Hematopoietic multipotent progenitor cell (in vitro differentiated cells): ENCODE results near the gene SLK. TPM values are rescaled to one million over a fixed set of nuclear protein-coding genes. Genes with fewer than 3 reads are reported as not detected.

ENCODE experiments used
- DNase-seq, 3 donors: peaks; one replicate each; pipeline ENCODE4 v3.0.0-alpha.2; 2011 to 2015; ENCODE audit warnings: low read depth in 2 of 3, low spot score in 2 of 3
- total RNA-seq: library from RNA; depleted of rRNA; stranded (reverse); fragments of >200 nt; gene quantifications from one replicate; pipeline ENCODE4 v1.2.3, GENCODE V29; 2012

SLK gene
- total RNA-seq, 1 donor, result 11.6 TPM

- no peak for DNase-seq
These were observed 64.7 kb downstream of the SLK start for GRCh38 chr10:104031631-104032030.

GRCh38 chr10:104032144-104032775 is 65.3 kb downstream of the SLK start:
- DNase-seq, result no peak

GRCh38 chr10:104033401-104033930 is 66.5 kb downstream of the SLK start:
- no peak for DNase-seq

- DNase-seq, result no peak
These were observed 67.0 kb downstream of the SLK start for GRCh38 chr10:104033966-104034365.

- no peak for DNase-seq
These were observed 67.7 kb downstream of the SLK start for GRCh38 chr10:104034401-104035193.

GRCh38 chr10:104035194-104036068 is 68.5 kb downstream of the SLK start:
- no peak for DNase-seq

GRCh38 chr10:104036069-104036384 is 69.1 kb downstream of the SLK start:
- no peak for DNase-seq

- no peak for DNase-seq
These were observed 69.7 kb downstream of the SLK start for GRCh38 chr10:104036518-104037260.

- no peak for DNase-seq
These were observed 70.5 kb downstream of the SLK start for GRCh38 chr10:104037261-104037951.

GRCh38 chr10:104038537-104038936 is 71.6 kb downstream of the SLK start:
- DNase-seq, result no peak

- no peak for DNase-seq
These were observed 72.2 kb downstream of the SLK start for GRCh38 chr10:104038958-104039752.

- no peak for DNase-seq
These were observed 73.4 kb downstream of the SLK start for GRCh38 chr10:104040382-104040781.

GRCh38 chr10:104040862-104041789 is 74.2 kb downstream of the SLK start:
- DNase-seq, result no peak

GRCh38 chr10:104041891-104042535 is 75.1 kb downstream of the SLK start:
- no peak for DNase-seq

- DNase-seq, result no peak
These were observed 76.4 kb downstream of the SLK start for GRCh38 chr10:104043185-104043830.

- DNase-seq, result no peak
These were observed 76.9 kb downstream of the SLK start for GRCh38 chr10:104043854-104044253.
